Uterus (tissue), 4 donors: ENCODE data around the gene COA5. TPM values are rescaled to one million over a fixed set of nuclear protein-coding genes. Genes with fewer than 3 reads are reported as not detected.

Source experiments
- DNase-seq, 2 donors: peaks; one replicate each; pipeline ENCODE4 v3.0.0-alpha.2; 2019 to 2020
- H3K27ac ChIP-seq, 2 donors: fragments of 200-600 bp; sonication (generic); 1 replicate in 1 of 2; 2 replicates in 1 of 2; pipeline ENCODE4 v1.5.1; 2016 to 2018
- H3K27me3 ChIP-seq, 2 donors: fragments of 200-600 bp; sonication (generic); one replicate each; pipeline ENCODE4 v1.5.1; 2018 to 2019; ENCODE audit warnings: control low read depth in 1 of 2
- H3K36me3 ChIP-seq, 2 donors: fragments of 200-600 bp; sonication (generic); one replicate each; pipeline ENCODE4 v1.5.1; 2019; ENCODE audit warnings: control low read depth in 1 of 2
- H3K4me1 ChIP-seq, 2 donors: fragments of 200-600 bp; sonication (generic); one replicate each; pipeline ENCODE4 v1.5.1; 2018 to 2019; ENCODE audit warnings: control low read depth in 1 of 2
- H3K4me3 ChIP-seq, 2 donors: fragments of 200-600 bp; sonication (generic); 1 replicate in 1 of 2; 2 replicates in 1 of 2; pipeline ENCODE4 v1.5.1; 2018 to 2019; ENCODE audit warnings: mild to moderate bottlenecking in 1 of 2
- H3K9me3 ChIP-seq, 2 donors: fragments of 200-600 bp; sonication (generic); one replicate each; pipeline ENCODE4 v1.5.1; 2019; ENCODE audit warnings: control low read depth in 1 of 2
- CTCF ChIP-seq, 4 experiments: fragments of 200-600 bp in 2 of 4; fragments of 450-650 bp in 2 of 4; sonication (generic) in 2 of 4; IDR thresholded peaks; one replicate each; pipeline ENCODE4 v1.5.1; 2016 to 2019; ENCODE audit warnings: antibody characterized with exemption in 4 of 4, mild to moderate bottlenecking in 2 of 4, moderate library complexity in 1 of 4
- POLR2A ChIP-seq, 2 donors: fragments of 450-650 bp; IDR thresholded peaks; one replicate each; pipeline ENCODE4 v1.6.1; 2016; ENCODE audit warnings: antibody characterized with exemption in 2 of 2, mild to moderate bottlenecking in 1 of 2, moderate library complexity in 1 of 2
- intact Hi-C: fragments of 100-400 bp; cut with DNase I; formaldehyde crosslinking; loops from one replicate; pipeline ENCODE4 v1.15.1; 2023; ENCODE audit warnings: low total_unique reads
- total RNA-seq, 4 donors: library from RNA; depleted of rRNA in 3 of 4; stranded (reverse); fragments of >200 nt in 3 of 4; gene quantifications; one replicate each; pipeline versions ENCODE4 v1.1.0 to v1.2.4, GENCODE V29; 2014 to 2023
- donor health status: DM: yes; HTN: yes; CAD: no.

The COA5 gene
- total RNA-seq, 4 donors from 2014 or later: 9.5 to 76.5 (median 34.4) TPM

GRCh38 chr2:98558852-98559530, 49.3 kb downstream of the COA5 start:
- TF ChIP-seq CTCF (IDR thresholded peaks at IDR 0.05) (no peak), POLR2A (IDR thresholded peaks at IDR 0.05) (no peak)
- Histone ChIP-seq H3K4me3 (no peak overlapping the region), H3K4me1 (no peaks in the 10 kb centered on the region), H3K36me3 (no peaks in the 10 kb centered on the region), H3K9me3 (no peaks in the 10 kb centered on the region), H3K27ac (no peak overlapping the region), H3K27me3 (no peaks in the 10 kb centered on the region)
- no peak for DNase-seq
- intact Hi-C loops: no loop called here

- TF ChIP-seq CTCF (IDR thresholded peaks at IDR 0.05): no peak
- no peak for TF ChIP-seq POLR2A (IDR thresholded peaks at IDR 0.05)
- H3K36me3 ChIP-seq: no peaks in the 10 kb centered on the region
- no peaks in the 10 kb centered on the region for H3K4me1 ChIP-seq
- no peak overlapping the region for H3K4me3 ChIP-seq
- intact Hi-C loops: no loop called here
- no peak for DNase-seq
- H3K27me3 ChIP-seq: no peaks in the 10 kb centered on the region
- no peaks in the 10 kb centered on the region for H3K9me3 ChIP-seq
- H3K27ac ChIP-seq: no peak overlapping the region
Measured at GRCh38 chr2:98556344-98557033, 51.8 kb downstream of the COA5 start.

GRCh38 chr2:98555696-98556095, 52.6 kb downstream of the COA5 start:
- H3K36me3 ChIP-seq: no peaks in the 10 kb centered on the region

GRCh38 chr2:98554116-98554861, 54.0 kb downstream of the COA5 start:
- Histone ChIP-seq H3K4me3 (no peak overlapping the region), H3K27ac (no peak overlapping the region), H3K36me3 (no peaks in the 10 kb centered on the region), H3K27me3 (no peaks in the 10 kb centered on the region), H3K9me3 (no peaks in the 10 kb centered on the region), H3K4me1 (no peaks in the 10 kb centered on the region)
- DNase-seq: no peak
- TF ChIP-seq CTCF (IDR thresholded peaks at IDR 0.05): no peak
- TF ChIP-seq POLR2A (IDR thresholded peaks at IDR 0.05): no peak
- intact Hi-C loops: no loop called here

More at GRCh38 chr2:98555696-98556095, 52.6 kb downstream of the COA5 start:
- no peak for DNase-seq
- H3K27me3 ChIP-seq: no peaks in the 10 kb centered on the region
- no peak overlapping the region for H3K4me3 ChIP-seq
- TF ChIP-seq CTCF (IDR thresholded peaks at IDR 0.05): no peak
- intact Hi-C loops: no loop called here
- H3K4me1 ChIP-seq: no peaks in the 10 kb centered on the region
- no peak overlapping the region for H3K27ac ChIP-seq
- no peaks in the 10 kb centered on the region for H3K9me3 ChIP-seq
